NCI-H2171 treated with DMSO at 0.1 percent for 48 hours (cell line): ENCODE measurements around the gene CAMK2A.

ENCODE experiments used
- DNase-seq: peaks from one replicate; lab custom pipeline; 2025; lab: John Stamatoyannopoulos, UW

Gene CAMK2A

DNA sequence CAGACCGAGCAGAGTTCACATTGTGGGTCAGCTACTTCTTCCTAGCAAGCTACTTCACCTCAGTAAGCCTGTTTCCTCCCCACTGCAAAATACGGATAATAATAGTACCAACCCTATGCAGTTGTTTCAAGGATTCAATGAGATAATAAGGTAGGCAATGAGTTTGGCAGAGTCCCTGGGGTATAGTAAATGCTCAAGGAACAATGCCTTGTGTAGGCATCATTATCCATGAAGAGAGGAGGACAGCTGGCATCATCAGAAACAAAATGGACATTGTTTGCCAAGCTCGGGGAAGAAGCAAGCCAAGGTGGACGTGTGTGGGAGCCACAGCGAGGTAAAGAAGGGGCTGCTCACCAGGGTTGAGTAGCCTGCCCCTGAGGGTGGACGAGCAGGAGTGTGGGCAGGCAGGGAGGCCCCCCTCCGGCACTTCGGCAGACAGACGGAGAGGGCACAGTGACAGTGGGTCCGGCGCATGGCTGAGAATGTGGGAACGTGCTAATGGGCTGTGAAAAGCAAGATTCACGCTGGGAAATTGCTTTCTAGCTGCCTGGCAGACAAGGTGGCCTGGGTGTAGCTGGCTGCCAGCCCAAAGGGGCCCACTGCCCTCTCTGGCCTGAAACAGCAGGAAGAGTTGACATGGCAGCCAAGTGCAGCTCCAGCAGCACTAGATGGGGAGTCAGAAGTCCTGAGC lies 10.1 kb downstream of the CAMK2A start:
- no peak for DNase-seq

- no peak for DNase-seq
These were observed 10.7 kb downstream of the CAMK2A start for GRCh38 chr5:150278916-150279315.

DNA sequence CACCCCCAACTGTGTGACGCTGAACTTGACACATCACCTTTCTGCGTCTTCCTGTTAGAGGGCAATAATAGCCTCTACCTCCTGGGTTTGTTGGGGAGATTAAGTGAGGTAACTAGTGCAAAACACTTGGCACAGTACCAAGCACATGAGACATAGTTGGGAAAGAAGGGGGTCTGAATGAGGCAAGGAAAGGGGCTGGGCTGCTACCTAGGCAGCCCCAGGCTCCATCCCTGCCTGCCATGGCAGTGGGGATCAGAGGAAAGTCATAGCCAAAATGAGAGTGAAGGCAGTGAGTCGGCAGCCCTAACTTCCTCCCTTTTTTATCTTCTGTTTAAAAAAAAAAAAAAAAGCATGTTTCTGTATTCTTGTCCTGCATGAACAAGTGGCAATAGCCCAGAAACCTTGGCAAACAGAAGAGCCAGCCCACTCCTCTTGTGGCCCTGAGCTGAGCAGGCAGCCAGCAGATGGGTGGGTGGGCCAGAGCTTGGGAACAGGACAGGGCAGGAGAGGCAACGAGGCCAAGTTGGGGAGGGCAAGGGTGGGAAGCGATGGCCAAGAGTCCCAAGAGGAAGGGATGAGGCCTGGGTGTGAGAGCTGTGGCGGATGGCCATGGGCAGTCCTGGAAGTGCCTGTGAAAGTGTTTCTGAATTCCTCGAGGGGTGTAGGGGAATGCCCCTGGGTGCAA lies 11.4 kb downstream of the CAMK2A start:
- DNase-seq, result no peak

- DNase-seq, result no peak
These were observed 12.5 kb downstream of the CAMK2A start for GRCh38 chr5:150277043-150277442.

- DNase-seq, result no peak
These were observed 14.8 kb downstream of the CAMK2A start for GRCh38 chr5:150274811-150275210.

- peak; percentile 83 for DNase-seq
These were observed 17.0 kb downstream of the CAMK2A start for GRCh38 chr5:150272531-150272930.

GRCh38 chr5:150271923-150272322 lies 17.6 kb downstream of the CAMK2A start:
- no peak for DNase-seq

DNA sequence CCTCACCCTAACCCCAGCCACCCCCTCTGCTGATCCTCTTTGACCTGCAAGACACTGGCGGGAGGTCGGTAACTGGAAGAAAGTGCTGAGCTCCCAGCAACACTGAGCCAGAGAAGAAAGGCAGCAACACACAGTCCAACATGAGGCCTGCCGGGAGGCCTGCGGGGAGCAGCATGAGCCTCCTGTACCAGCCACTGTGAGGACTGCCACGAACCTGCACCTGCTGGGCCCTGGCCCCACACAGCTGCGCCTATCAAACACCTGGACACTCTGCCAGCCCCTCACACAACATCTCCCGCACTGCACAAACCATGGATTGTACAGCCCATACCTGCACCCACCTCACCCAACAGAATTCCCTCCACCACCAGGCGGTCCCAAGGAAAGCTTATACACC lies 18.3 kb downstream of the CAMK2A start:
- no peak for DNase-seq

DNA sequence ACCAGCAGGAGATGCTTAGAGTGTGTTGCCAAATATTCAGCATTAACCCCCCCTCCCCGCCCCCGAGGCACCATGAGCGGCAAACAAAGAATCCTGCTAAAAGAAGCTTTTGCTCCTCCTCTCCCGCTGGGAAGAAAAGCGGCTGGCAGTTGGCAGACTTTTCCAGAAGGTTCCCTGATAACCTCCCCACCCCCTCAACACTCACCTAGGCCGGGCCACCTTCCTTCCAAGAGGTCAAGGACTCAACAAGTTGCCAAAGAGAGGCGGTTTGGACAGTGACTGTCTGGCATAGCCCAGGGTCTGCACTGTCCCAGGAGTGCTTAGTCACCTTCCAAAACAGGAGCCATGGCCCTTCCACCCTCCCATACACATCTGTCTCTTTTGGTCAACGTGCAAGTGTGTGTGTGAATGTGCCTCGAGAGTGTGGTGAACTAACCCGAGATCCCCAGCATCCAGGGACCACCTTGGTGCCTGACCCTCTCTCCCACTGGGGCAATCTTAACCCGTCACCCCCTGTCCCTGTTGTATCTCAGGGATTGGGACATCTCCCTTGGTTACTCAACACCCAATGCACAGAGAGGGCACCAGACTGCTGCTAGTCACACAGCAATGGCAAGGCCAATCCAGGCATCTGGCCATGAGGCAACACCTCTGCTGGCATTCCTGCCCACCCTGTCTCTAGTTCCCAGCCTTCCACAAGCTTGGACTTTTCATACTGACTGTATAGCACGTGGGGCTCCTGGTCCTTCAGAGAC lies 18.9 kb downstream of the CAMK2A start:
- DNase-seq, result no peak

DNA sequence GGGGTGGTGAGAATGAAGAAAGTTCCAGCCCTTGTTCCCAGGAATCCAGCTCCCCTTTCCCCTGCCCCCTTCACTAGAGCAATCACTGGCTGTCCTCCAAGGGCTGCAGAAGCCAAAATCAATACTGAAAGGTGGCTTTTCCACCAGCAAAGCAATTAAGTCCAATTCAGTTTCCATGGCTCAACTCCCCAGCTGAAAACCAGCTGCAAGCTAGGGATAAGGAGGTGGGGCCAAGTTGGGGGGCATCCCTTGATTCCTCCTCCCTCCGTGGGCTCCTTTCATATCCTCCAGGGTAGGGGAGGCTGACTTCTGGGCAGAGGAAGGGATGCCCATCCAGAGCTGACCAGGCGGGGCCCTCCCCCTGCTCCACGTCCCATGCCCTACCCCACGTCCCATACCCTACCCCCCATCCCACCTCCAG lies 22.7 kb downstream of the CAMK2A start:
- no peak for DNase-seq

DNA sequence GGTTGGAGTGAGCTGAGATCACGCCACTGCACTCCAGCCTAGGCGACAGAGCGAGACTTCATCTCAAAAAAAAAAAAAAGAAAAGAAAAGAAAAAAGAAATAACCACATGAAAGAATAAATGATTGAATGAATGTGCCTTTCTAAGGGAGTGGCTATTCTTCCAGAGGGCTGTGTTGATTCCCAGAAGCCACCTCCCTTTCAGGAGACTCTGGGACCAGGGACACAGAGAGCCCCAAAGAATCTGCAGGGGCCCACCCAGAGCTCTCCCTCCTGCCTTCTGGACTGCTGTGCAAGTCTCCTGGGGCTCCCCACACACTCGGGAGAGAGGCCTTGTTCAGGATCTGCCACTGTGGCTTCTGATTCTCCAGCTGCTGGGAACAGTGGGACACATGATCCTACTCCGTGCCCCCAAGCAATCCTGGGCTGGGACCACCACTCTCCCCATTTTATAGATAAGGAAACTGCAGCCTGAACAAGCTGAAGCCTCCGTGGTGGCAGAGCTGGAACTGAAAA lies 23.6 kb downstream of the CAMK2A start:
- no peak for DNase-seq

- no peak for DNase-seq
These were observed 24.6 kb downstream of the CAMK2A start for GRCh38 chr5:150264667-150265603.

GRCh38 chr5:150263801-150264621 lies 25.6 kb downstream of the CAMK2A start:
- DNase-seq, result peak; percentile 60

GRCh38 chr5:150263375-150263775 lies 26.2 kb downstream of the CAMK2A start:
- DNase-seq, result no peak

DNA sequence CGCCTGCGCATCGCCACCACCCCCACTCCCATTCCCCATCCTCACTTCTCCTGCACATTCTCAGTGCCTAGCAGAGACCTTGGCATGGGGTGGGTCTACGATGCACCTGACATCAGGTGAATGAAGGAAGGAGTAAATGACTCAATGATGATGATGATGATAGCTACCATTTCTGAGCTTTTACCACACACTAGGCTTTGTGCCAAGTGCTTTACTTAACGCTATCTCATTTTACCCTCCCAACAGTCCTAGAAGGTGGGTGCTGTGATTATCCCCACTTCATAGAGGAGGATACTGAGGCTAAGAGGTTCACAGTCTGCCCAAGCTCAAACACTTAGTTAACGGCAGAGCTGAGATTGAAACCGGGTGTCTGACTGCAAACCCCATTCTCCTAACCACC lies 27.1 kb downstream of the CAMK2A start:
- no peak for DNase-seq

DNA sequence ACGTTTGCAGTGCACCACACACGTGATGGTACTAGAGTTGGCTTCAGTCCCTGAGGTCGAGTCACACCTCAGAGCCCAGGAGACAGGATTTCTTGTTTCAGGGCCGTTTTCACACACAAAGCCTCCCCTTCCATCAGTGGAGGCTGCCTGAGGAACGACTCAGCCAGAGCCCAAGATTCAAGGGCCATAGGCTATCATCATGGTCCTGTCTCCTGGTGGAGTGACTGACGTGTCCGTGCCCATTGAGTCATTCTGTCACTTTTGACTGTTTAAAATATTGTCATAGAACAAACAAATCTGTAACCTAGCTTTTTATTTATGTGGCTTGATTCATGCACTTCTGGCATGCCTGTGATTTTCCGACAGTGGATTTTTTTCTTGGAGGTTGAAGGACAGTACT lies 28.3 kb downstream of the CAMK2A start:
- no peak for DNase-seq

- no peak for DNase-seq
These were observed 31.4 kb downstream of the CAMK2A start for GRCh38 chr5:150258130-150258529.

GRCh38 chr5:150257424-150257823 lies 32.1 kb downstream of the CAMK2A start:
- no peak for DNase-seq

GRCh38 chr5:150256410-150257064 lies 33.0 kb downstream of the CAMK2A start:
- DNase-seq, result no peak
